OCI-LY3 (cell line): ENCODE data around the gene CDC25B.

Experiments
- CTCF ChIP-seq: fragments of 200-600, 300-600 bp; sonication (generic); IDR thresholded peaks from 2 replicates; pipeline ENCODE4 v1.5.1; 2014; ENCODE audit warnings: antibody characterized with exemption, low read length, low read depth
- EZH2phosphoT487 ChIP-seq: fragments of 200-600 bp; shearing (Covaris generic); IDR thresholded peaks from 2 replicates; pipeline ENCODE4 v1.6.1; 2018; ENCODE audit warnings: antibody characterized with exemption, mixed run types, low read depth

- TF ChIP-seq CTCF: no peak
- TF ChIP-seq EZH2phosphoT487: no peak
Observed at GRCh38 chr20:3794701-3795420, 1.2 kb upstream of the CDC25B start.
